AML-193 (cell line): Measurements from ENCODE around the gene PPARA.
A peak's percentile ranks its signal among the peaks of the same experiment; 100 is the strongest.

Experiments used
- DNase-seq, 2 experiments: peaks; one replicate each; lab custom pipeline; 2025; lab: John Stamatoyannopoulos, UW

The PPARA gene

GRCh38 chr22:46143491-46144147 lies 6.7 kb upstream of the PPARA start:
- DNase-seq = no peak

DNA sequence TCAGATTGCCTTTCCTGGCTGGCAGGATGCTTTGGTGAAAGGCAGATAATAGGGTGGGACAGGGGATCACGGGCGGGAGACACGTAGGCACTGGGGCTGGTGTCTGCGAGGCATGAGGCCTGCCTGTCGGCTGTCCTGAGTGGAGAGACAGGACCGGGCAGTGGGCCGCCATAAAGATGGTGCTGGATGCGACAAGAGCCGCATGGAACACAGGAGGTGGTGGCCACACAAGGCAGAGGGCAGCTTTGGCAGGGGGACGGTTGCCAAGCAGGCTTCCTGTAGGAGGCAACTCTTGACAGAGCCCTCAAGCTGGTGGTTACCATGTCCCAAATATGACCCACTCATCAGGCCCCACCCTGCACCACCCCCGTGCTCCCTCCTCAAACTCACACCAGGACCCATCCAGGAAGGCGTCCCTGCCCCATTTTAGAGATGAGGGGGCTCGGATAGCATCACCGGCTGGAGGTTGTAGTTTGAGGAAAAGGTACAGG lies 4.9 kb upstream of the PPARA start:
- no peak for DNase-seq

DNA sequence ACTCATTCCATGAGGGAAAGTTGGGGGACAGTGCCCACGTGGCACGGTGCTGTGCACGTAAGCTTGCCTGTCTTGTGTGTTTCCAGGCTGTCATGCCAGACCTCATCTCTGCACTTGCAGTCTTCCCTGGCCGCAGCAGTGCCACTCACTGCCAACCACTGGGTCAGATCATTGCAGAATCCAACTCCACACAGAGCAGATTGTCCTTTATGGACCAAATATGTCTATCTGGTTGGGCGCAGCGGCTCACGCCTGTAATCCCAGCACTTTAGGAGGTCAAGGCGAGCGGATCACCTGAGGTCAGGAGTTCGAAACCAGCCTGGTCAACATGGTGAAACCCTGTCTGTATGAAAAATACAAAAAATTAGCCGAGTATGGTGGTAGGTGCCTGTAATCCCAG lies 4.4 kb upstream of the PPARA start:
- no peak for DNase-seq

- DNase-seq = no peak
Observed at GRCh38 chr22:46146329-46146728, 4.0 kb upstream of the PPARA start.

- no peak for DNase-seq
Observed at GRCh38 chr22:46147061-46147460, 3.3 kb upstream of the PPARA start.

DNA sequence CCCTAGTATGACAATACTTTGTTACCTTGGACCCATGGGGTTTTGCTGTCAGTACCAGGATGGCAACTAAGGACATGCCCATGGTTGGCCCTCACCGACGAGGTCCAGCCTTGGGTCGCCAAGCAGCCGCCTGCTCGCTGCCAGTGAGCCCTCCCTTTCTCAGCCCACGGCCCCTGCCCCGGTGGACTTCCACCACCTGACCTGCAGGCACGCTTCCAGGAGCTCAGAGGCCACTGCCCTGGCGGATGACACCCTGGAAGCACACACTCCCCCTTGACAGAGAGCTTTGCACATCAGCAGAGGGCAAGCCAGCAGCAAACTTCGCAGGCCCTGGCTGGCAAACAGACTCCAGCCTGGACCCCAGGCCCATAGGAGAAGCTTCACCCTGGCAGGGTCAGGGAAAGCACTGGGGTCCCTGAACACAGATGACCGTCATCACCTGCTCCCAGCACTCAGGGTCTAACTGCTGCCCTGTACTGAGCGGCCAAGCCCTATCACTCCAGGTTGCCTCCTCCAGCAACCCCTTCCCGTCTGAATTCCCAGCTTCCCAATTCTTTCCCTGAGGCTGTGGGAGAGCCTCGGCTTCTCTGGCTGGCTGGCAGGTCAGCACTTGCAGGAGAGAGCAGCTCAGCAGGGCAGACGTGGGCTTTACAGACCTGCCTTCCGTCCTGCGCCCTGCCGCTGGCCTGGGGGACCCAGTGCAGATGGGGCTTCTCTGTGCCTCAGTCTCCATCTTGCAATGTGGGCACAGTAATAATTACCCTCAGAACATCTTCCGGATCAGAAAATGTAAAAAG lies 2.7 kb upstream of the PPARA start:
- DNase-seq = no peak

DNA sequence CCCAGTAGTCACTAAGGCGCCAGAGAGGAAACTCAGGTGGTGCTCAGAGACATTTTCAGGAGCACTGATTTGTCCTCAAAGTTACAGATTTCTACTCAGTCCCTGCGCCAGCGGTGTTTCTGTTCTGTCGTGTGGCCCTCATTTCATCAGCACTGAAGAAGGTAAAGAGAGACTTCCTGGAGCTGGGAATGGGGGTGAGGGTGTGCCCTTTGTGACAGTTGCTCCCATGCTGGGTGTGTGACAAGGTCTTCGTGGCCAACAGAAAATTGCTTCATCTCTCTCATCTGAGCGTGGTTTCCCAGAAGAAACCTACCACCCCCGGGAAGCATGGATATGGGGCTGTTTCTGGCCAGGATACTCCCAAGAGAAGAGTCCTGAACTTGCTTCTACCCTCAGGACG lies 2.0 kb upstream of the PPARA start:
- DNase-seq = no peak

DNA sequence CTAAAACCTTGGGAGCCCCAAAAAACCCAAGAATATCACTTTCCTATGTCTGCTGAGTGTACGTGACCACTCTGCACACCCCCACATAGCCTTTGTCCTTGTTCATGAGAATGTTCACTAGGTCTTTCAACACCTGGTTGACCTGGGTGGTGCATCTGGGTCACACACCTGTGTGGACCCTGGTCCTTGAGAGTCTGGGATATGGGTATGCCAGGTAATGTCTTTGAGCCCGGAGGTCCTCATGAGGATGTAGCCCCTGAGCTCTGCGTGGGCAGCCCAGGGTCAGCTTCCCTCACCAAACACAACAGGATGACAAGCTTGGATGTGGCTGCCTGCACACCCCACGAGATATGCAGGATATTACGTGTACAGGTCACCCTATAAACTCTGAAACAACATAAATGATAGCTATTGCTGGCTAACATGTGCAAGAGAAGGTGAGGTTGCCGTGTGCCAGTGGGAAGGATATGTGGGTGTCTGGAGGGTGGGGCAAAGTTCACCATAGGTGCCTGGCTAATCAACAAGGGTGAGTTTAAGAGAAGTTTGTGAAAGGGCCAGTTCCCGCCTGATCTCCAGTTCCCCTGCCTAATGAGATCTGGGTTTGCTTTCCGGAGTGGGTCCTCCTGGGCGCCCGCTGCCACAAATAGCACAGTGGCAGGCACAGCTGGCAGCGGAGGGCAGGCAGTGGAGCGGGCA lies 1.4 kb upstream of the PPARA start:
- DNase-seq = no peak

- DNase-seq = peak in 1 of 2 experiments; percentile 20
Observed at GRCh38 chr22:46149512-46150033, 753 bp upstream of the PPARA start.

DNA sequence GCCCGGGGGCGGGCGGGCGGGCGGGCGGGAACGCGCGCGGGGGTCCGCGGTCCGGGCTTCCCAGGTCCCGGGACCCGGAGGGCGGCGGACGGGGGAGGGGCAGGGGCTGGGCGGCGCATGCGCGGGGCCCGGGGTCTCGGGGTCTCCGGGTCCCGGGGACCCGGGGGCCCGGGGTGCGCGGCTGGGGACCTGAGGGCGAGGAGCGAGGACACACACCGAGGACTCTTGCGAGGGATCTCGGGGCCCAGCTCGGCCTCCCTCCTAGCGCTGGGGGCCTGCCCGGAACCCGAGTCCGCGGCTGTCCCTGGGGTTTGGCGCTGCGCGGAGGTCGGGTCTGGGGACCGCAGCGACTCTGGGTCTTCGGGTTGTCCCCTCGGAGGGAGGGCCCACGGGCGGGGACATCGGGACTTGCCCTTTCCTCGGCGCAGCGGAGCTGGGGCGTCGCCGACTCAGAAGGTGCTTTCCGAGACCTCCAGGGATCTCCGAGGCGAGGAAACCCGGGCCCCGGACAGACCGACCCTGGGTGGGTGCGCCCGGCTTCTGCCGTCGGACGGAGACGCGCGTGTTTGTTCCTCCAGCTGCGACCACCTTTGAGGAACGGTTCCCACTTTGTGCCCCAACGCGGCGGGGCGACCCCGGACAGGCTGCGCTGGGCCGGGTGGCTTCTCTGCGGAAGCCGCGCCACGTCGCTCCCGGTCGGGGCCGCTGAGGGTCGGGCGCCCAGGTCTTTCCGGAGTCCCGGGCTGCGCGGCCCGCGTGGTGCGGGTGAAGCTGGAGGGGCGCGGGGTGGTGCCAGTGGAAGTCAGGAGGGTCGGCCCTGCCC lies 540 bp downstream of the PPARA start:
- no peak for DNase-seq

DNA sequence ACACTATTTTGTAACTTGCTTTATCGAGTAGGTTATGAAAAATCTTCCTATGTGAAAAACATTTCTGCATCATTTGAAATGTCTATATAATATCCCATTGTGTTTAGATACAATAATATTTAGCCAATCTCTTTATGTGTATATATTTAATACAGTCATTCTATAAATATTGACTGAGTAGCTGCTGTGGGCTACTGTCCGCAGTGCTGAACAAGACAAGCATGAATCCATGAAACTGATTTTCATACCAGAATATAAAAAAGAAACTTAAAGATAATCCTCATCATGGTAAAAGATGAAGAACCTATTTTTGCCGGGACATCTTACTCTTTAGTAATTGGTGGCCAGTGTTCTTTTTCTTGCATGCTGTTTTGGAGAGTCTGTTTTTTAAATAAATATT lies 3.6 kb downstream of the PPARA start:
- DNase-seq = no peak

GRCh38 chr22:46156031-46156430 lies 5.7 kb downstream of the PPARA start:
- no peak for DNase-seq

GRCh38 chr22:46158283-46158682 lies 8.0 kb downstream of the PPARA start:
- DNase-seq = no peak

DNA sequence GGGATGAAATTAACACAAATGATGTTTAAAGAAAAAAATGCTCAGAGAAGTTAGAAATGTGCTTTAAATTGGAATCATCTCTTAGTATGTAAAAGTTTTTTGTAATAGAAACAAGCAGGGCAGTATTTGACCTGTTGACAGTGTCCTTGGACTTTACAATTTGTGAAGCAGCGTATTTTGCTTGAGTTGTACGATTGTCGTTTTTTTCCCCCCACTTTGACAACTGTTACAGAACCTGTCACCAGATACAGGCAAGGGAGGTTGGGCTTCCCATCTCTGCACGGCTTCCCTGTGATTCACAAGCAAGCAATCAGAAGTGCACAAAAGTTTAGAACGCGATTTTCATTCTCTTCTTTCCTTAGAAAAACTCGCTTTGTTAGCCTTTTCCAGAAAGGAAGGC lies 8.9 kb downstream of the PPARA start:
- no peak for DNase-seq

- no peak for DNase-seq
Observed at GRCh38 chr22:46159777-46160176, 9.5 kb downstream of the PPARA start.

DNA sequence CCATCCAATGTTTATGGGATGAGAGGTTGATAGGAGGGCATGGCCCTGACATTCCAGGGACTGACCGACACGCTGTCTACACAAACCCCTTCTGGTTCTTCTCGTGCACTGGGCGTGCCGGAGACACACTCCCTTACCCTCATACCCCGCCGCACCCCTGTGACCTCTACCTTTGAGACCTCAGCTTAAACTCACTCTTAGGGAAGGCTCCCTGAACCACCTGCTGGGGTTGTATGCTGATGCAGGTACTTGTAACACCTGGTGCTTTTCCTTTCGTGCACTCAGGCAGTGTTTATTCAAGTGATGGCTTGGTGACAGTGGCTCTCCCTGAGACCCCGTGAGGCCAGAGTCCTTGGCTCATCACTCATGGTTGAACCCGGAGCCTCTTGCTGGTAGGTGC lies 12.0 kb downstream of the PPARA start:
- DNase-seq = no peak

DNA sequence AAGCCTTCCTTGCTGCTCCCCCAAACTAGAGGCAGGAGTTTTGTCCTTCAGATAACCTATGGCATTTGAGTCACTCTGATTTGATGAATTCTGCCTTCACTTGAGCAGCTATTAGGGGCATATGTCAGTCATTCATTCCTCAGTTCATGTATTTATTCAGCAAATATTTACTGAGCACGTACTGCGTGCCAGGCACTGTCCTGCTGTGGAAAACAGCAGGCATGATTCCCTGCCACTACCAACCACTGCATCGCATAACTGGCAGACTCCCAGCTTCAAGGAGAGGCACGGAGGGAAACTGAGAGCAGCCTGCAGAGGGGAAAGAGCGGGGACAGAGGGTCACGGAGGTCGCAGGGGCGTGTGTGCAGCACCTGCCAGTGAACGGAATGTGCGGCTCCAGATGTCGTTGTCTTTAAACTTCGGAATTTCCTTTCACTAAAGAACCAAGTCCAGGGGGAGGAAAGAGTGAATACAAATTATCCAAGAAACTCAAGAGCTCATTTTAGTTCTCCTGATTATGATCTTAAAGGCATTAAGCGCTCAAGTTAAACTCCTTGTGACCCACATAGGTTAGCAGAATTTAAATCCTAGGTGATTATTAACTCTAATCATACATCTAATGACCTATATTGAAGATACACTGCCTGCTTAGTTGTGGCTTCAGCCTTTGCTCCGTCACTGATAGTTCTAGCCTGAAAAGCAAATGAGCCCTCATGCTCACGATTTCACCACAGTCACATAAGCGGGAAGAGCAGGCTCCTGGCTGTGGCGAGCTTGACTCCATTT lies 12.6 kb downstream of the PPARA start:
- DNase-seq = no peak

GRCh38 chr22:46163557-46163888 lies 13.2 kb downstream of the PPARA start:
- DNase-seq = no peak

- DNase-seq = no peak
Observed at GRCh38 chr22:46165977-46166376, 15.7 kb downstream of the PPARA start.

GRCh38 chr22:46169628-46170027 lies 19.3 kb downstream of the PPARA start:
- no peak for DNase-seq

DNA sequence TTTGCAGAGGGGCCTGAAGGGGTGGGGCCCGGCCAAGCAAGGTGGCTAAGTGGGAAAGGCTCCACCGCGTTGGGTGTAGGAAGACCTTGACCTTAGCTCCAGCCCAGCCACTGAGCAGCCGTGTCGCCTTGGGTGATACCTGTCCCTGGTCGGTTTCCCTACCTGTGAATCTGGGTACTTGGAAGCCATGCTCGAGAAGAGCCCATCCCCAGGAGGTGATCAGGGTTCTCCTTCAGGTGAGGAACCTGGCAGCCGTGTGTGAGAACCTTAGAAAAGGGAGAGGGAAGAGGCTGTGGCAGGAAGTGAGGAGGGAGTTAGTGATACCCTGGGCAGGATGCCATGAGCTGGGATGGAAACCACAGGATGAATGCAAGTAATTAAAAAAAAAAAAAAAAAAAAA lies 21.6 kb downstream of the PPARA start:
- DNase-seq = no peak
